Fibroblast of skin of back (primary cell): ENCODE measurements around the gene GABPB2.

Experiments
- DNase-seq: peaks from one replicate; pipeline ENCODE4 v3.0.0-alpha.2; 2013

Gene GABPB2

GRCh38 chr1:151165281-151165737, 94.7 kb downstream of the GABPB2 start:
- DNase-seq, result peak; percentile 54

DNA sequence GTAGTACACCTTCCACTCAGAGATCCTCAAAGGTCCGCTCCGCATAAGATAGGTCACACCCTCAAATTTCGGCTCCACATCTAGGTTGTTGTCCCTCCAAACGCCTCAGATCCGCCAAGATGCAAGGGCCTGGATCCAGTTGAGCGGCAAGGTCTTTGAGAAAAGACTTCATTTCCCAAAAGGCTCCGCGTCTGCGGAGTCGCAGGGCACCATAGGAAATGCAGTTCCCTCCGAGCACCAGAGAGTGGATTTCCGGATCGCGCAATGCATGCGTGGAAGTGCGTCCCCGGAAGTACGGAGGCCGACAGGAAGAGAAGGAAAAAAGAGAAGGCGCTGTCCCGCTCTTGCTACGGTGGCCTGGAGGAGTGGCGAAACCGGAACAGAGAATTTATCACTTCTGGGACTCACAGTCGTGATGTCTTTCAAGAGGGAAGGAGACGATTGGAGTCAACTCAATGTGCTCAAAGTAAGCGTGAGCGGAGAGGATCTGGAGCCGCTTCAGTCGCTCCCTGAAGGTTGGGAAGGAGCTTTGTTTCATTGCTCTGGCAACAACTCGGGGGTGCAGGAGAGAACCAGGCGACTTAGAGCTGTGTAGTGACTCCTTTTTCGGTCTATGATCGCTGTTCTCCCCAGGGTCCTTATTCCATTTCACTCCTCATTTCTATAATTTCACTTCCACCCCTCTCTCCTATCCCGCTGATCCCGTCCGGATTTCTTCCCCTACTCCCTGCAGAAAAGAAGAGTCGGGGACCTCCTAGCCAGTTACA, 95.4 kb downstream of the GABPB2 start, which contains the start of the genes LYSMD1 and SCNM1:
Gene LYSMD1 (minus strand): TSS at position 165 of the 767 bp plus-strand sequence. CDS start 644 bp downstream, outside the sequence.
Gene SCNM1 (plus strand): TSS at position 407 of the 767 bp plus-strand sequence. CDS start 9 bp downstream, at position 416.
- peak; percentile 100 for DNase-seq

DNA sequence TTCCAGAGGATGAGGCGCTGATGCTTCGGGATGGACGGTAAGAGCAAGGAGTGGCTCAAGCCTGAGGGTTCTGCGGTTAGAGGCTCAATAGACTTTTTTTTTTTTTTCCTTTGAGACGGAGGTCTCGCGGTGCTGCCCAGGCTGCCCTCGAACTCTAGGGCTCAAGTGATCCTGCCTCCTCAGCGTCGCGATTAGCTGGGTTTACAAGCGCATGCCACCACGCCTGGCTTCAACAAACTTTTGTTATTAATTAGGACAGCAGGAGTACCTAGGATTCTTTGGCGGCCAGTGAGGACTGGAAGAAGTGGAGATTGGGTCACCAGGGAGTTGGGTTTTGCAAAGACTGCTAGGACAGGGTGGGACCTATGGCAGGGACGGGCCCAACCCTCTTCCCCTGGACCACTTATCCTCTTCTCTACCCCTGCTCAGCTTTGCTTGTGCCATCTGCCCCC, 96.0 kb downstream of the GABPB2 start:
- peak; percentile 70 for DNase-seq

GRCh38 chr1:151167116-151167515, 96.6 kb downstream of the GABPB2 start:
- no peak for DNase-seq

GRCh38 chr1:151171190-151171589, 100.6 kb downstream of the GABPB2 start:
- no peak for DNase-seq
